Pericardium fibroblast (primary cell): Measurements from ENCODE around the gene TXNRD1. TPM values are rescaled to one million over a fixed set of nuclear protein-coding genes. Genes with fewer than 3 reads are reported as not detected.

Experiments
- total RNA-seq: library from RNA; depleted of rRNA; stranded (reverse); fragments of >200 nt; gene quantifications from 2 replicates; pipeline ENCODE4 v1.2.3, GENCODE V29; 2015

The TXNRD1 gene
- total RNA-seq = 377 and 608 TPM in 2 replicates

DNA sequence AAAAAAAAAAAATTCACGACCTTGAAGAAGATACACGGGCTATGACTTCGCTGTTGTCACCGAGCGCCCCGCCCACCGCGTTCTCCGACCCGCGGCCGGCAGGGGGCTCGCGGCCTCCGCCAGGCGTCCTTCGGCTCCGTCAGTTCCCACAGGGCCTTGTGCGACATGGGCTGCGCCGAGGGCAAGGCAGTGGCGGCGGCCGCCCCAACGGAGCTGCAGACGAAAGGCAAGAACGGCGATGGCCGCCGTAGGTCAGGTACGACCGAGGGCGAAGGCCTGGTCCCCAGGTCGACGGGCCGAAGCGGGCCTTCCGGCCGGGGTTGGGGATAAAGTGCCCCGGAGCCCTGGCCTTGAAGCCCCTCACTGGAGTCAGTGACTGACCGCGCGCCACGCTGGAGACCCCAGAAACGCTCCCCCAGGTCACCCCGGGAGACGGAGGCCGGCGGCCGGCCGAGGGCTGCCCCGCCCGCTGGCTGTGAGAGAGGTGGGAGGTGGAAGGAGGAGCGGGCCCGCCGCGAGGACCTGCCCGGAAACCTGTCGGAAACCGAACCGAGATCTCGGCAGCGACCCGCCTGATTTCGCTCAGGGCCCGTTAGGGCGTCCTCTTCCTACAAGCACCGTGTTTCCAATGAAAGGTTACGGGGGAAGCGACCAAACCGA, at the start of gene TXNRD1:
Gene TXNRD1, plus strand, starts transcription at position 142 of the 660 bp plus-strand sequence. Its CDS starts 24 bp downstream, at position 166.

GRCh38 chr12:104303538-104304151, 88.1 kb downstream of the TXNRD1 start, which contains the start of gene EID3:
TSS of gene EID3 (plus strand) at chr12:104303739. CDS start at chr12:104303935, 196 bp downstream.

Other genes starting within 250 kb of the TXNRD1 start
- gene TDG, start 249.9 kb upstream of the TXNRD1 start, total RNA-seq = 10.8 and 14.5 TPM in 2 replicates
- gene GLT8D2, start 165.6 kb upstream of the TXNRD1 start, total RNA-seq = 34.1 and 46.0 TPM in 2 replicates
- 12.3 and 14.6 TPM in 2 replicates for gene HCFC2, start 151.2 kb upstream of the TXNRD1 start, total RNA-seq
- 30.8 and 41.5 TPM in 2 replicates for gene NFYB, start 77.6 kb upstream of the TXNRD1 start, total RNA-seq
- 3.6 TPM in 2 replicates for gene EID3, start 88.0 kb downstream of the TXNRD1 start, total RNA-seq
- 12.0 and 14.6 TPM in 2 replicates for gene CHST11, start 241.2 kb downstream of the TXNRD1 start, total RNA-seq